H1 (cell line): ENCODE data around the gene LHB. TPM values are rescaled to one million over a fixed set of nuclear protein-coding genes. Genes with fewer than 3 reads are reported as not detected.
"Not testable (repeated sequence)": the region's sequence is repeated elsewhere in the genome, so short reads cannot be mapped to it uniquely, and the experiment has no call there.

Experiments used
- CTCF ChIA-PET: fragments of 300-600 bp; sonication (Branson Sonifier 250); formaldehyde crosslinking; loops from one replicate; lab custom pipeline; 2021; ENCODE audit not compliant: partially characterized antibody; lab: Charles Lee
- POLR2A ChIA-PET: fragments of 300-600 bp; sonication (Branson Sonifier 250); formaldehyde crosslinking; loops from one replicate; lab custom pipeline; 2021; ENCODE audit warnings: inconsistent platforms; ENCODE audit not compliant: partially characterized antibody; lab: Charles Lee
- DNase-seq, 2 experiments: peaks; one replicate each; pipeline versions ENCODE4 v3.0.0 to v3.0.0-alpha.2; 2010 to 2022; ENCODE audit warnings: low spot score in 2 of 2, low read depth in 1 of 2, mixed read lengths in 1 of 2
- FAIRE-seq: peaks from 2 replicates; lab custom pipeline; 2011; peaks lifted over from hg19 to GRCh38; lab: Jason Lieb, UNC
- H2AFZ ChIP-seq: 2 replicates; pipeline ENCODE4 v1.8.1; 2012; ENCODE audit warnings: low read length, inconsistent platforms
- H2AK5ac ChIP-seq: 2 replicates; pipeline ENCODE4 v1.6.1; 2013; ENCODE audit warnings: low read depth, low read length
- H2BK120ac ChIP-seq: replicated peaks from 2 replicates; pipeline ENCODE3; 2013; ENCODE audit warnings: low read depth, low read length, inconsistent platforms
- H2BK12ac ChIP-seq: 2 replicates; pipeline ENCODE4 v1.6.1; 2013; ENCODE audit warnings: low read depth, low read length
- H2BK15ac ChIP-seq: 2 replicates; pipeline ENCODE4 v1.6.1; 2013; ENCODE audit warnings: low read length
- H2BK20ac ChIP-seq: 2 replicates; pipeline ENCODE4 v1.6.1; 2013; ENCODE audit warnings: low read length
- H2BK5ac ChIP-seq: 2 replicates; pipeline ENCODE4 v1.6.1; 2013; ENCODE audit warnings: low read depth, low read length
- H3K14ac ChIP-seq: 2 replicates; pipeline ENCODE4 v1.6.1; 2013; ENCODE audit warnings: inconsistent platforms; ENCODE audit not compliant: insufficient read length
- H3K18ac ChIP-seq: 2 replicates; pipeline ENCODE4 v1.6.1; 2013; ENCODE audit warnings: low read length; ENCODE audit errors: extremely low read depth
- H3K23ac ChIP-seq: 2 replicates; pipeline ENCODE4 v1.6.1; 2013; ENCODE audit warnings: inconsistent platforms; ENCODE audit not compliant: insufficient read length
- H3K23me2 ChIP-seq: 2 replicates; pipeline ENCODE4 v1.6.1; 2013; ENCODE audit warnings: low read depth, low read length
- H3K27ac ChIP-seq: 2 replicates; pipeline ENCODE4 v1.6.1; 2011; ENCODE audit warnings: low read depth, low read length, inconsistent platforms
- H3K27me3 ChIP-seq, 4 experiments: replicated peaks in 1 of 4; 1 replicate in 1 of 4; 2 replicates in 3 of 4; pipeline versions ENCODE4 v1.6.1 to v1.8.1; 2011 to 2013; ENCODE audit warnings: low read length in 3 of 4, mild to moderate bottlenecking in 3 of 4, inconsistent platforms in 2 of 4, mixed read lengths in 2 of 4, moderate library complexity in 1 of 4; ENCODE audit not compliant: control insufficient read depth in 3 of 4, insufficient read depth in 3 of 4; ENCODE audit errors: extremely low read depth in 1 of 4
- H3K36me3 ChIP-seq, 4 experiments: 2 replicates each; pipeline versions ENCODE4 v1.6.1 to v1.8.1; 2011 to 2013; ENCODE audit warnings: mild to moderate bottlenecking in 4 of 4, low read length in 3 of 4, moderate library complexity in 2 of 4, control low read depth in 1 of 4, inconsistent platforms in 1 of 4; ENCODE audit not compliant: insufficient read depth in 4 of 4, control insufficient read depth in 2 of 4
- H3K4ac ChIP-seq: replicated peaks from 2 replicates; pipeline ENCODE3; 2013; ENCODE audit warnings: low read length, low read depth, mixed read lengths, inconsistent platforms; ENCODE audit not compliant: insufficient read length
- H3K4me1 ChIP-seq, 4 experiments: replicated peaks in 1 of 4; 1 replicate in 1 of 4; 2 replicates in 3 of 4; pipeline versions ENCODE4 v1.6.1 to v1.8.1; 2011 to 2013; ENCODE audit warnings: low read length in 3 of 4, inconsistent platforms in 2 of 4, mixed read lengths in 1 of 4; ENCODE audit not compliant: insufficient read depth in 4 of 4, control insufficient read depth in 3 of 4
- H3K4me2 ChIP-seq, 2 experiments: 2 replicates each; pipeline versions ENCODE4 v1.6.1 to v1.8.1; 2011 to 2013; ENCODE audit warnings: low read depth in 2 of 2, low read length in 2 of 2, control low read depth in 1 of 2, inconsistent platforms in 1 of 2, mild to moderate bottlenecking in 1 of 2; ENCODE audit not compliant: insufficient read depth in 1 of 2
- H3K4me3 ChIP-seq, 4 experiments: fragments of 200-600, 300-600 bp in 1 of 4; sonication (generic), shearing (Covaris generic), sonication (Bioruptor Twin) in 1 of 4; 2 replicates each; pipeline versions ENCODE4 v1.5.1 to v1.8.1; 2011 to 2016; ENCODE audit warnings: low read length in 4 of 4, low read depth in 3 of 4, control low read depth in 2 of 4, inconsistent platforms in 2 of 4, mild to moderate bottlenecking in 2 of 4, mixed read lengths in 1 of 4, moderate library complexity in 1 of 4; ENCODE audit not compliant: insufficient read depth in 2 of 4; ENCODE audit errors: extremely low read depth in 1 of 4
- H3K56ac ChIP-seq: replicated peaks from 2 replicates; pipeline ENCODE3; 2013; ENCODE audit warnings: low read depth, mild to moderate bottlenecking, mixed read lengths, low read length, inconsistent platforms; ENCODE audit not compliant: insufficient read length
- H3K79me1 ChIP-seq: 2 replicates; pipeline ENCODE4 v1.6.1; 2013; ENCODE audit warnings: low read depth, low read length, control low read depth
- H3K79me2 ChIP-seq, 2 experiments: 2 replicates each; pipeline versions ENCODE4 v1.6.1 to v1.8.1; 2012 to 2013; ENCODE audit warnings: low read length in 2 of 2, mild to moderate bottlenecking in 2 of 2, inconsistent platforms in 1 of 2; ENCODE audit not compliant: insufficient read depth in 2 of 2, control insufficient read depth in 1 of 2
- H3K9ac ChIP-seq, 4 experiments: replicated peaks in 1 of 4; 1 replicate in 1 of 4; 2 replicates in 3 of 4; pipeline versions ENCODE4 v1.6.1 to v1.8.1; 2011 to 2013; ENCODE audit warnings: low read depth in 3 of 4, low read length in 3 of 4, control low read depth in 2 of 4, mild to moderate bottlenecking in 2 of 4, moderate library complexity in 2 of 4, inconsistent platforms in 1 of 4; ENCODE audit errors: extremely low read depth in 1 of 4
- H3K9me3 ChIP-seq, 2 experiments: 2 replicates each; pipeline versions ENCODE4 v1.6.1 to v1.8.1; 2012 to 2013; ENCODE audit warnings: mild to moderate bottlenecking in 2 of 2, moderate library complexity in 2 of 2, control low read depth in 1 of 2, inconsistent platforms in 1 of 2, low read depth in 1 of 2, low read length in 1 of 2, mixed read lengths in 1 of 2; ENCODE audit not compliant: insufficient read depth in 2 of 2
- H4K20me1 ChIP-seq, 2 experiments: replicated peaks in 1 of 2; 2 replicates each; pipeline versions ENCODE3 to v1.8.1; 2011 to 2013; ENCODE audit warnings: inconsistent platforms in 2 of 2, low read length in 2 of 2, mild to moderate bottlenecking in 1 of 2; ENCODE audit not compliant: insufficient read depth in 2 of 2, control insufficient read depth in 1 of 2
- H4K5ac ChIP-seq: 2 replicates; pipeline ENCODE4 v1.6.1; 2013; ENCODE audit warnings: low read length, low read depth, mixed read lengths, inconsistent platforms; ENCODE audit not compliant: insufficient read length
- H4K8ac ChIP-seq: 2 replicates; pipeline ENCODE4 v1.8.0; 2013; ENCODE audit warnings: mild to moderate bottlenecking, moderate library complexity, low read length, inconsistent platforms; ENCODE audit not compliant: insufficient read depth; ENCODE audit errors: extremely low read depth
- H4K91ac ChIP-seq: replicated peaks from 2 replicates; pipeline ENCODE3; 2013; ENCODE audit warnings: low read length, mixed read lengths, inconsistent platforms; ENCODE audit not compliant: insufficient read length
- ATF2 ChIP-seq: IDR thresholded peaks from 2 replicates; pipeline ENCODE4 v1.6.1; 2012; ENCODE audit warnings: low read length, inconsistent platforms
- CREB1 ChIP-seq: IDR thresholded peaks from 2 replicates; pipeline ENCODE4 v1.6.1; 2012; ENCODE audit warnings: inconsistent platforms
- E2F6 ChIP-seq: IDR thresholded peaks from 2 replicates; pipeline ENCODE4 v1.6.1; 2012; ENCODE audit warnings: inconsistent platforms
- KDM1A ChIP-seq: fragments of 200-600, 300-600 bp; sonication (generic); IDR thresholded peaks from 2 replicates; pipeline ENCODE4 v1.7.1; 2016; ENCODE audit warnings: mild to moderate bottlenecking, low read length, borderline replicate concordance
- MAX ChIP-seq: IDR thresholded peaks from 2 replicates; pipeline ENCODE4 v1.6.1; 2012; ENCODE audit warnings: inconsistent platforms
- RAD21 ChIP-seq, 2 experiments: IDR thresholded peaks in 1 of 2; conservative IDR thresholded peaks in 1 of 2; 2 replicates each; pipeline ENCODE4 v1.6.1; 2011; ENCODE audit warnings: low read depth in 2 of 2, low read length in 2 of 2, improper control_type of control experiment in 1 of 2, inconsistent platforms in 1 of 2, mild to moderate bottlenecking in 1 of 2, moderate library complexity in 1 of 2
- TBP ChIP-seq: IDR thresholded peaks from 2 replicates; pipeline ENCODE4 v1.6.1; 2011; ENCODE audit warnings: low read depth, low read length, improper control_type of control experiment
- WGBS, 2 experiments: shearing (Covaris generic) in 1 of 2; methylation state at CpG; one replicate each; pipeline versions ENCODE4 v1.1.6 to v1.1.7; 2013 to 2015; ENCODE audit warnings: low lambda C conversion rate in 2 of 2, mixed read lengths in 2 of 2, inconsistent platforms in 1 of 2, low coverage in 1 of 2, missing lambda C conversion rate in 1 of 2; ENCODE audit not compliant: insufficient replicate concordance in 2 of 2, insufficient coverage in 1 of 2, insufficient read length in 1 of 2; ENCODE audit errors: extremely low coverage in 1 of 2, missing lambda C conversion rate in 1 of 2; 5-methylcytosine and 5-hydroxymethylcytosine counted together
- polyA plus RNA-seq, 7 experiments: library from polyadenylated mRNA; depleted of rRNA in 3 of 7; stranded (reverse) in 5 of 7; unstranded in 2 of 7; fragments of >200 nt in 5 of 7; fragments of 200-250 nt in 2 of 7; gene quantifications; 1 replicate in 5 of 7; 2 replicates in 1 of 7; 4 replicates in 1 of 7; pipeline versions ENCODE4 v1.2.1 to v1.2.3, GENCODE V29; 2011 to 2013; ENCODE audit warnings: missing spikeins in 2 of 7, mixed read lengths in 2 of 7
- total RNA-seq: library from RNA; stranded (reverse); fragmentation: NEBNext Ultra II Directional; extraction: Animal tissue kit (Norgen Biotek cat#: 25700); gene quantifications from 2 replicates; pipeline ENCODE4 v1.2.1, GENCODE V29; 2021

Gene LHB
- total and polyA plus RNA-seq, 2 of the 8 experiments (the other 6 are each of a cell fraction or from before 2014, with no cell fraction given) = 0.53 TPM; not detected in 1

- not testable (repeated sequence) for H2AFZ ChIP-seq, H3K4me2 ChIP-seq
- CTCF ChIA-PET = interaction anchor here (0.6 to 2.5 kb wide), 12 partner anchors 10 to 513 kb away, joined by 3 to 9 read pairs (median 3); a partner anchor contains a TSS
- TF ChIP-seq CREB1 (peak; percentile 76), TBP (peak; percentile 98), E2F6 (peak; percentile 40; the same call in 1 of the 2 replicates), KDM1A (0 out of 2 replicates have a peak, but pooled peaks have one; percentile 16), MAX (peak; percentile 62; the same call in 1 of the 2 replicates), RAD21 (IDR thresholded peaks at IDR 0.05 in 1 of 2, conservative IDR thresholded peaks at IDR 0.05 in 1 of 2; ENCODE audit: low read depth in 2 of 2, low read length in 2 of 2) (peak in 1 of 2 experiments; percentile 15; a peak in 1 of 4 replicates), ATF2 (peak; percentile 80; the same call in 1 of the 2 replicates)
These were observed 14.9 kb upstream of the LHB start, which contains the start of gene CGB2 for GRCh38 chr19:49031642-49032301. Gene CGB2 (plus strand): TSS chr19:49031890. CDS start chr19:49032096, 206 bp downstream.

More at GRCh38 chr19:49031642-49032301, 14.9 kb upstream of the LHB start, which contains the start of gene CGB2:
- not testable (repeated sequence) for H4K91ac ChIP-seq, H4K20me1 ChIP-seq, H2BK15ac ChIP-seq, H3K23me2 ChIP-seq, H3K4ac ChIP-seq, H3K18ac ChIP-seq, H3K27ac ChIP-seq, H3K36me3 ChIP-seq, H2AK5ac ChIP-seq, H4K5ac ChIP-seq, H3K79me1 ChIP-seq, H2BK5ac ChIP-seq, H3K4me1 ChIP-seq, H3K23ac ChIP-seq, H3K9ac ChIP-seq, H4K8ac ChIP-seq, H2BK120ac ChIP-seq, H3K27me3 ChIP-seq, H3K79me2 ChIP-seq, H3K56ac ChIP-seq, FAIRE-seq, H2BK12ac ChIP-seq, H3K9me3 ChIP-seq, H2BK20ac ChIP-seq, H3K14ac ChIP-seq
- peak in 1 of 2 experiments; percentile 91 for DNase-seq
- POLR2A ChIA-PET = interaction anchor here (0.6 kb wide), 1 partner anchor 39 kb away, joined by 3 read pairs; the partner anchor contains the start of gene GYS1
- WGBS, 2 experiments = 38% methylated on average over 27 of the region's 28 CpGs; no CpG with 5 or more reads in 1 of the 2 experiments
- peak within 1 kb of the TSS in 2 of 4 experiments; percentile 13 to 34; a peak in 1 of 8 replicates for H3K4me3 ChIP-seq
